H9 (cell line): ENCODE data around the gene CRISPLD2. TPM values are rescaled to one million over a fixed set of nuclear protein-coding genes. Genes with fewer than 3 reads are reported as not detected.

ENCODE experiments used
- DNase-seq: peaks from one replicate; pipeline ENCODE4 v3.0.0-alpha.2; 2017
- H2AFZ ChIP-seq: one replicate; pipeline ENCODE4 v1.6.1; 2013; ENCODE audit warnings: mild to moderate bottlenecking, low read length, control low read depth, moderate library complexity
- H2AK5ac ChIP-seq: 2 replicates; pipeline ENCODE4 v1.6.1; 2013; ENCODE audit warnings: low read length, control low read depth, mixed read lengths; ENCODE audit not compliant: insufficient read length
- H2BK120ac ChIP-seq: one replicate; pipeline ENCODE4 v1.6.1; 2013; ENCODE audit warnings: low read depth, mild to moderate bottlenecking, low read length, control low read depth, inconsistent platforms; ENCODE audit not compliant: poor library complexity, severe bottlenecking
- H2BK12ac ChIP-seq: 2 replicates; pipeline ENCODE4 v1.6.1; 2013; ENCODE audit warnings: low read length, control low read depth, mixed read lengths, low read depth; ENCODE audit not compliant: insufficient read length
- H2BK15ac ChIP-seq: 2 replicates; pipeline ENCODE4 v1.6.1; 2013; ENCODE audit warnings: low read depth, low read length, control low read depth
- H2BK20ac ChIP-seq: one replicate; pipeline ENCODE4 v1.6.1; 2013; ENCODE audit warnings: low read depth, mild to moderate bottlenecking, low read length, control low read depth, inconsistent platforms; ENCODE audit not compliant: poor library complexity, severe bottlenecking
- H2BK5ac ChIP-seq: 2 replicates; pipeline ENCODE4 v1.6.1; 2013; ENCODE audit warnings: low read length, control low read depth, mixed read lengths; ENCODE audit not compliant: insufficient read length
- H3K14ac ChIP-seq: 2 replicates; pipeline ENCODE4 v1.6.1; 2013; ENCODE audit warnings: low read length, control low read depth; ENCODE audit not compliant: insufficient read depth
- H3K18ac ChIP-seq: 2 replicates; pipeline ENCODE4 v1.6.1; 2013; ENCODE audit warnings: low read depth, mild to moderate bottlenecking, mixed read lengths, low read length, control low read depth; ENCODE audit not compliant: insufficient read length
- H3K23ac ChIP-seq: 2 replicates; pipeline ENCODE4 v1.6.1; 2013; ENCODE audit warnings: low read length, control low read depth, mixed read lengths, low read depth; ENCODE audit not compliant: insufficient read length
- H3K23me2 ChIP-seq: 2 replicates; pipeline ENCODE4 v1.6.1; 2013; ENCODE audit warnings: low read depth, mild to moderate bottlenecking, mixed read lengths, low read length, control low read depth; ENCODE audit not compliant: insufficient read length, poor library complexity, severe bottlenecking
- H3K27ac ChIP-seq: 2 replicates; pipeline ENCODE4 v1.5.1; 2013; ENCODE audit warnings: low read length, control low read depth, mixed read lengths, low read depth; ENCODE audit not compliant: insufficient read length
- H3K27me3 ChIP-seq: 2 replicates; pipeline ENCODE4 v1.6.1; 2013; ENCODE audit warnings: low read length, control low read depth, inconsistent platforms; ENCODE audit not compliant: insufficient read depth
- H3K4ac ChIP-seq: 2 replicates; pipeline ENCODE4 v1.6.1; 2013; ENCODE audit warnings: low read depth, mild to moderate bottlenecking, control low read depth, inconsistent platforms, low read length, moderate library complexity
- H3K4me1 ChIP-seq: 2 replicates; pipeline ENCODE4 v1.6.1; 2013; ENCODE audit warnings: low read length, control low read depth, inconsistent platforms; ENCODE audit not compliant: insufficient read depth
- H3K4me2 ChIP-seq: 2 replicates; pipeline ENCODE4 v1.6.1; 2013; ENCODE audit warnings: low read length, control low read depth, mixed read lengths; ENCODE audit not compliant: insufficient read length, insufficient read depth
- H3K56ac ChIP-seq: 2 replicates; pipeline ENCODE4 v1.6.1; 2013; ENCODE audit warnings: low read depth, mild to moderate bottlenecking, mixed read lengths, low read length, control low read depth; ENCODE audit not compliant: insufficient read length
- H3K79me1 ChIP-seq: 2 replicates; pipeline ENCODE4 v1.6.1; 2013; ENCODE audit warnings: low read depth, mild to moderate bottlenecking, moderate library complexity, low read length, control low read depth, inconsistent platforms; ENCODE audit not compliant: insufficient read depth, poor library complexity, severe bottlenecking
- H3K79me2 ChIP-seq: 2 replicates; pipeline ENCODE4 v1.6.1; 2013; ENCODE audit warnings: low read length, control low read depth, inconsistent platforms; ENCODE audit not compliant: insufficient read depth
- H3K9ac ChIP-seq: 2 replicates; pipeline ENCODE4 v1.6.1; 2013; ENCODE audit warnings: low read length, control low read depth, mixed read lengths; ENCODE audit not compliant: insufficient read length; ENCODE audit errors: extremely low read depth
- H3K9me3 ChIP-seq: one replicate; pipeline ENCODE4 v1.6.1; 2013; ENCODE audit warnings: low read depth, low read length, inconsistent platforms; ENCODE audit not compliant: control insufficient read depth
- H3T11ph ChIP-seq: one replicate; pipeline ENCODE4 v1.6.1; 2013; ENCODE audit warnings: mild to moderate bottlenecking, low read length, control low read depth, inconsistent platforms
- H4K20me1 ChIP-seq: one replicate; pipeline ENCODE4 v1.6.1; 2013; ENCODE audit not compliant: control insufficient read depth, insufficient read length, insufficient read depth
- H4K5ac ChIP-seq: 2 replicates; pipeline ENCODE4 v1.6.1; 2013; ENCODE audit warnings: low read depth, mild to moderate bottlenecking, mixed read lengths, low read length, control low read depth; ENCODE audit not compliant: insufficient read length
- H4K8ac ChIP-seq: replicated peaks from 2 replicates; pipeline ENCODE4 v1.6.1; 2013; ENCODE audit warnings: low read length, control low read depth, mixed read lengths, low read depth; ENCODE audit not compliant: insufficient read length
- H4K91ac ChIP-seq: 2 replicates; pipeline ENCODE4 v1.6.1; 2013; ENCODE audit warnings: low read depth, mild to moderate bottlenecking, moderate library complexity, mixed read lengths, low read length, control low read depth; ENCODE audit not compliant: insufficient read length
- H3K27ac Mint-ChIP-seq, 3 experiments: 2 replicates in 2 of 3; 3 replicates in 1 of 3; pipeline ENCODE4 v1.8.0; 2020 to 2021; ENCODE audit warnings: mixed read lengths in 3 of 3, mild to moderate bottlenecking in 1 of 3, moderate library complexity in 1 of 3
- H3K27me3 Mint-ChIP-seq: 2 replicates; pipeline ENCODE4 v1.8.0; 2021; ENCODE audit warnings: low read depth, mild to moderate bottlenecking, moderate library complexity, mixed read lengths
- H3K36me3 Mint-ChIP-seq, 3 experiments: 2 replicates in 2 of 3; 3 replicates in 1 of 3; pipeline ENCODE4 v1.8.0; 2020 to 2021; ENCODE audit warnings: low read depth in 3 of 3, mixed read lengths in 3 of 3; ENCODE audit not compliant: insufficient read depth in 1 of 3
- H3K4me1 Mint-ChIP-seq, 2 experiments: 2 replicates each; pipeline ENCODE4 v1.8.0; 2020; ENCODE audit warnings: mixed read lengths in 2 of 2
- H3K4me3 Mint-ChIP-seq, 2 experiments: 2 replicates in 1 of 2; 3 replicates in 1 of 2; pipeline ENCODE4 v1.8.0; 2020 to 2021; ENCODE audit warnings: mild to moderate bottlenecking in 2 of 2, mixed read lengths in 2 of 2, moderate library complexity in 1 of 2
- H3K9me3 Mint-ChIP-seq, 2 experiments: 2 replicates in 1 of 2; 3 replicates in 1 of 2; pipeline ENCODE4 v1.8.0; 2020; ENCODE audit warnings: mild to moderate bottlenecking in 2 of 2, mixed read lengths in 2 of 2, moderate library complexity in 1 of 2
- WGBS: extraction: QIAGEN DNeasy Blood & Tissue Kit; methylation state at CpG from one replicate; pipeline ENCODE4 v1.1.7; 2013; ENCODE audit warnings: missing lambda C conversion rate, low lambda C conversion rate, mixed read lengths; ENCODE audit not compliant: insufficient read length; ENCODE audit errors: extremely low coverage; 5-methylcytosine and 5-hydroxymethylcytosine counted together
- total RNA-seq: library from RNA; stranded (reverse); gene quantifications from 2 replicates; pipeline ENCODE4 v1.2.1, GENCODE V29; 2021
- TF ChIP-seq, protein P1 (sequence below): fragments of 200-600 bp; sonication (generic); conservative IDR thresholded peaks from 3 replicates; pipeline ENCODE4 v1.8.0; 2021; ENCODE audit warnings: antibody characterized with exemption, mild to moderate bottlenecking

CRISPLD2 gene
- total RNA-seq, 1 experiment from 2014 or later, result 2.3 TPM

- Histone ChIP-seq H3K27ac (no peak overlapping the region), H4K20me1 (no peaks in the 10 kb centered on the region), H3K9ac (no peak overlapping the region), H3K56ac (no peak overlapping the region), H3K14ac (no peak overlapping the region), H3K4ac (no peak overlapping the region), H3K79me1 (no peaks in the 10 kb centered on the region), H3K27me3 (no peaks in the 10 kb centered on the region), H3K79me2 (no peaks in the 10 kb centered on the region), H3K23ac (no peak overlapping the region), H2BK20ac (no peak overlapping the region), H4K5ac (no peak overlapping the region), H3K9me3 (no peaks in the 10 kb centered on the region), H2BK5ac (no peak overlapping the region), H3K4me2 (no peak overlapping the region), H3K23me2 (no peaks in the 10 kb centered on the region), H3K4me1 (peaks cover 2% of the 10 kb centered on the region; the same call in 1 of the 2 replicates), H3T11ph (no peak overlapping the region), H2AK5ac (no peak overlapping the region), H4K8ac (no peak overlapping the region), H2BK15ac (no peak overlapping the region), H4K91ac (no peak overlapping the region), H2AFZ (no peak overlapping the region), H2BK120ac (no peak overlapping the region), H2BK12ac (no peak overlapping the region), H3K18ac (no peak overlapping the region)
- no CpG with 5 or more reads among the region's 10 CpGs for WGBS
- Mint-ChIP-seq H3K4me3 (no peak overlapping the region), H3K9me3 (no peaks in the 10 kb centered on the region), H3K4me1 (peaks cover 4 to 7% of the 10 kb centered on the region in 2 experiments; a peak in 3 of 4 replicates), H3K27me3 (no peaks in the 10 kb centered on the region), H3K36me3 (no peaks in the 10 kb centered on the region; a peak in 1 of 7 replicates), H3K27ac (no peak overlapping the region)
- TF ChIP-seq, protein P1, sequence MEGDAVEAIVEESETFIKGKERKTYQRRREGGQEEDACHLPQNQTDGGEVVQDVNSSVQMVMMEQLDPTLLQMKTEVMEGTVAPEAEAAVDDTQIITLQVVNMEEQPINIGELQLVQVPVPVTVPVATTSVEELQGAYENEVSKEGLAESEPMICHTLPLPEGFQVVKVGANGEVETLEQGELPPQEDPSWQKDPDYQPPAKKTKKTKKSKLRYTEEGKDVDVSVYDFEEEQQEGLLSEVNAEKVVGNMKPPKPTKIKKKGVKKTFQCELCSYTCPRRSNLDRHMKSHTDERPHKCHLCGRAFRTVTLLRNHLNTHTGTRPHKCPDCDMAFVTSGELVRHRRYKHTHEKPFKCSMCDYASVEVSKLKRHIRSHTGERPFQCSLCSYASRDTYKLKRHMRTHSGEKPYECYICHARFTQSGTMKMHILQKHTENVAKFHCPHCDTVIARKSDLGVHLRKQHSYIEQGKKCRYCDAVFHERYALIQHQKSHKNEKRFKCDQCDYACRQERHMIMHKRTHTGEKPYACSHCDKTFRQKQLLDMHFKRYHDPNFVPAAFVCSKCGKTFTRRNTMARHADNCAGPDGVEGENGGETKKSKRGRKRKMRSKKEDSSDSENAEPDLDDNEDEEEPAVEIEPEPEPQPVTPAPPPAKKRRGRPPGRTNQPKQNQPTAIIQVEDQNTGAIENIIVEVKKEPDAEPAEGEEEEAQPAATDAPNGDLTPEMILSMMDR, result no peak
- no peak for DNase-seq
Observed at GRCh38 chr16:84892097-84892496, 72.3 kb downstream of the CRISPLD2 start.
